Activated naive CD4-positive, alpha-beta T cell treated with anti-CD3 and anti-CD28 coated beads, Interleukin-2, amount 50 U/mL, for 72 hours (primary cell): ENCODE results near the gene TNS3. TPM values are rescaled to one million over a fixed set of nuclear protein-coding genes. Genes with fewer than 3 reads are reported as not detected.

Experiments
- ATAC-seq, 2 donors: fragments of 150-1000 bp; cut with Tn5 transposase; 2 replicates each; pipeline ENCODE4 v1.10.0; 2021; ENCODE audit warnings: mild to moderate bottlenecking in 2 of 2, moderate library complexity in 2 of 2
- DNase-seq, 2 donors: peaks; one replicate each; pipeline ENCODE4 v3.0.0; 2021 to 2022; ENCODE audit warnings: low spot score in 2 of 2
- H3K27ac Mint-ChIP-seq, 2 donors: one replicate each; pipeline ENCODE4 v1.8.0; 2022; ENCODE audit warnings: mild to moderate bottlenecking in 2 of 2, mixed read lengths in 2 of 2
- H3K36me3 Mint-ChIP-seq, 2 donors: one replicate each; pipeline ENCODE4 v1.8.0; 2022; ENCODE audit warnings: mixed read lengths in 2 of 2
- H3K9me3 Mint-ChIP-seq, 2 donors: one replicate each; pipeline ENCODE4 v1.8.0; 2022; ENCODE audit warnings: mixed read lengths in 2 of 2
- total RNA-seq, 2 donors: library from RNA; stranded (reverse); gene quantifications; one replicate each; pipeline ENCODE4 v1.2.3, GENCODE V29; 2022

Gene TNS3
- total RNA-seq, 2 donors from 2014 or later = 0.23 to 1.7 TPM

DNA sequence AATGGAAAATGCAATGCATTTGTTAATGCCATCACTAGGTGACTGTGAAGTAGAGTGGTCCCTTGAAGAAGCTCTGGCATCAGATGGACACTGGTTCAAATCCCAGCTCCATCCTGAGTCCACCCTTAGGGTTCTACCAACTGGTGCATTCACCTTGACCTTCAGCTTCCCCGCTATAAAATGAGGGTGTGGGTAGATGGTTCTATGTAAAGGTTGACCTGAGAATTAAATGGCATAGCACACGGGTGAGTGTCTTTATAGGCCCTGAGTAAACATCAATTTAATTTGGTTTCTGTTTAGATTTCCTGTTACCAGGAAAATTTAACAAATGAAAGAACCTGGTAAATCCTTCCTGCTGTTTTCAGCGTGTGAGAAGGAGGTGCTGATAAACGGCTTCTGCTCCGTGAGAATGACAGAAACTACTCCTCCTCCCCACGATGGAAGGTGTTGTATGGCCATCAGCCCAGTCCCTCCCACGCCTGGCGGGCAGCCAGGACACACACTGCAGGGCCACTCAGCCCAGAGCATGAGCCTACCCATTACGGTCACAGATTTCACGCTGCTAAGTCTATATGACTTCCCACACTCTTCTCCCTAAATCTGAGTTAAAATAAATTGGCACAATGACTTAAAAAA is 210.1 kb downstream of the TNS3 start:
- no peaks in the 10 kb centered on the region for H3K36me3 Mint-ChIP-seq
- DNase-seq = no peak
- H3K27ac Mint-ChIP-seq = no peak overlapping the region

DNA sequence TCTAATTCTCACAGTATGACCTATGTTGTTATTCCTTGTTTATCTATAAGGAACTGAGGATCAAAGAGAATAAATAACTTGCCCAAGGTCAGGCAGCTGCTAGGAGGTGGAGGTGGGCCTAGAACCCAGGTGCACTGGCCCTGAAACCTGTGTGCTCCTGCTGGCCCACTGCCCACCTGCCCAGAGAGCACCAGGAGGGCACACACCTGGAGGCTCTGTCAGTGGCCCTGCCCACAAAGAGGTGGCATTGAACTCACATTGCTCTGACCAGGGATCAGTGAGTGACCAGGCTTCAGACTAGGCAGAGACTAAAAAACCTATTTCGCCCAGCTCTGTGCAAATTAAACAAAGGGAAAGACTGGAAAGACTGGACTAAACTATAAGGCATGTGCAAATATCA is 210.6 kb downstream of the TNS3 start:
- H3K27ac Mint-ChIP-seq = no peak overlapping the region

More for the DNA sequence above, 210.1 kb downstream of the TNS3 start:
- no peaks in the 10 kb centered on the region for H3K9me3 Mint-ChIP-seq
- ATAC-seq = no peak

DNA sequence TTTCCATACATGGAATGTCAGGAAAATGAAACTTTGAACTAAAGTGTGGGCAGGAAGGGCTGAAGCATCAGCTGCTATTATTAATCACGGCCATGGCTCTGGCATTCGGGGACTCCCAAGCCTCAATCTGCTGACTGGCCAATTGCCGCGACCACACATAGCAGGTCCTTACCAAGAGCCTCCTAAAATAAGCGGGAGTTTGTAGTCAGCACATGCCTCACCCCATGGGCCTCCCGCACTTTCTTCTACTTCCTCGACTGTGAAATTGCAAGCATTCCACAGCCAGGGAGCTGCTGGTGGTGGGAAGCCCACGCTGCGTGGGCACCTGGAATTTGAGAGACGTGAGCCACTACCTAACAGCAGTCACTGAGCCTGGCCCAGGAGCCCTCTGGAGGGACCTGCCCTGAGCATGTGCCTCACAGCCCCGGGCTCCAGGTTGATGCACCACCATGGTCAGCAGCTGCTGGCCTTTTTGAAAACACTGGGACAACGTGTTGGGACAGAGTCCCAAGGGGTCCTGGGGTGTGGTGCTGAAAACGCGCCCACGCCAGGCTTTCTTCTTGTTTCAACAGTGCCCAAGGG is 211.4 kb downstream of the TNS3 start:
- no peak overlapping the region for H3K27ac Mint-ChIP-seq
- no peak for ATAC-seq
- no peaks in the 10 kb centered on the region for H3K9me3 Mint-ChIP-seq
- no peak for DNase-seq
- H3K36me3 Mint-ChIP-seq = no peaks in the 10 kb centered on the region

More for the DNA sequence above, 210.6 kb downstream of the TNS3 start:
- DNase-seq (no peak), ATAC-seq (no peak)
- Mint-ChIP-seq H3K9me3 (no peaks in the 10 kb centered on the region), H3K36me3 (no peaks in the 10 kb centered on the region)

DNA sequence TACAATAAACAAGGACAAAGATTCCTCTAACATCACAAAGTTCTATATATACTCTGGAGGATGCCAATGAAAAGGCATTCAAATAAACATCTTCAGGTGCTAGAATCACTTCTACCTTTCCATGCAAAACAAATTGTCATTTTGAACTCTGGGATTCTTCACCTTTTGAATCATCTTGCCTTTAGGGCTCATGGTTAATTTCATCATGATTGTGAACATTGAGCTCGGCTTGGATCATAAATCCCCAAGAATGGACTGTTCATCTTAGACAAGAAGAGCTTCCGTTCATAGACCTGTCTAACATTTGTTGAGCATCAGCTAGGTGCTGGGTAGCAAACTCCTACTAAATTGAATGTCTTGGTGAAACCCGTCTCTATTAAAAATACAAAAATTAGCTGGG is 212.2 kb downstream of the TNS3 start:
- Mint-ChIP-seq H3K9me3 (no peaks in the 10 kb centered on the region), H3K27ac (no peak overlapping the region), H3K36me3 (no peaks in the 10 kb centered on the region)
- no peak for ATAC-seq
- no peak for DNase-seq

DNA sequence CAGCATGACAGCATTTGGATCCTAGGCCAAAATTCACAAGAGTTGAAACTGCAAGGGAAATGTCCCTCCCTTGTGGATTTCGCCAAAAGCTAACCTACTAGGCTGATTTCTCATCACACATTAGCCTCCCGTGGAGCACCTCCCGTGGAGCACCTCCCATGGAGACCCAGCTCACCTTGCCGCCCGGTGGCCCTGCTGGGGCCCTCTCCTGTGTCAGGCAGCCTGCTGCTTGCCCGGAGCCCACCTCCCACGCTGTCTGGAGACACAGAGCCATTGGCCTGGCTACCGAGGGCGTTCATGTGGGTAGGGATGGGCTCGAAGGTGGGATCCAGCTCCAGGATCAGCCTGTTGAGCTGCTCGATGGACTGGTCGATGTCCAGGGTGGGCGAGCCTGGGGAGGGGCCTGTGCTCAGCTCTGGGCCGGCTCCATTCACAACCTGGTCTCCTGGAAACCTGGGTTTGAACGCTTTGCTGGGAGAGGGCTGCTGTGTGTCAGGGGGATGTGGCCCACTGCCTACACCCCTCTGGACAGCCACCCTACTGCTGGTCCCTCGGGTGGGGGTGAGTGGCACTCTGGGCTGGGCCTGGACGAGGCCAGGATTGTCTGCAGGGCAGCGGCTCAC is 213.6 kb downstream of the TNS3 start:
- Mint-ChIP-seq H3K9me3 (no peaks in the 10 kb centered on the region), H3K27ac (no peak overlapping the region), H3K36me3 (no peaks in the 10 kb centered on the region)
- no peak for ATAC-seq
- no peak for DNase-seq

- no peaks in the 10 kb centered on the region for H3K9me3 Mint-ChIP-seq
- no peaks in the 10 kb centered on the region for H3K36me3 Mint-ChIP-seq
- no peak for ATAC-seq
- H3K27ac Mint-ChIP-seq = no peak overlapping the region
- no peak for DNase-seq
Observed at GRCh38 chr7:47367369-47367768, 214.5 kb downstream of the TNS3 start.

GRCh38 chr7:47366960-47367359 is 215.0 kb downstream of the TNS3 start:
- no peaks in the 10 kb centered on the region for H3K36me3 Mint-ChIP-seq
- ATAC-seq = no peak

GRCh38 chr7:47366211-47366610 is 215.7 kb downstream of the TNS3 start:
- Mint-ChIP-seq H3K36me3 (no peaks in the 10 kb centered on the region), H3K27ac (no peak overlapping the region), H3K9me3 (peaks cover 0 to 4% of the 10 kb centered on the region in 2 donors)
- ATAC-seq (no peak), DNase-seq (no peak)

More at GRCh38 chr7:47366960-47367359, 215.0 kb downstream of the TNS3 start:
- Mint-ChIP-seq H3K9me3 (no peaks in the 10 kb centered on the region), H3K27ac (no peak overlapping the region)
- no peak for DNase-seq

GRCh38 chr7:47362984-47363383 is 218.9 kb downstream of the TNS3 start:
- peaks cover 0 to 4% of the 10 kb centered on the region in 2 donors for H3K9me3 Mint-ChIP-seq
- DNase-seq = no peak
- no peak overlapping the region for H3K27ac Mint-ChIP-seq
- no peak for ATAC-seq
- no peaks in the 10 kb centered on the region for H3K36me3 Mint-ChIP-seq

GRCh38 chr7:47361746-47362215 is 220.1 kb downstream of the TNS3 start:
- Mint-ChIP-seq H3K9me3 (peaks cover 0 to 4% of the 10 kb centered on the region in 2 donors), H3K36me3 (no peaks in the 10 kb centered on the region), H3K27ac (no peak overlapping the region)
- ATAC-seq (peak; percentile 72 to 92), DNase-seq (peak in 1 of 2 donors; percentile 42)

- no peak overlapping the region for H3K27ac Mint-ChIP-seq
- ATAC-seq (peak in 1 of 2 donors; percentile 2), DNase-seq (no peak)
- peaks cover 0 to 4% of the 10 kb centered on the region in 2 donors for H3K9me3 Mint-ChIP-seq
- no peaks in the 10 kb centered on the region for H3K36me3 Mint-ChIP-seq
Observed at GRCh38 chr7:47361236-47361635, 220.7 kb downstream of the TNS3 start.

- ATAC-seq = no peak
- no peak for DNase-seq
- H3K9me3 Mint-ChIP-seq = peaks cover 0 to 4% of the 10 kb centered on the region in 2 donors
- H3K36me3 Mint-ChIP-seq = no peaks in the 10 kb centered on the region
- H3K27ac Mint-ChIP-seq = no peak overlapping the region
Observed at GRCh38 chr7:47360301-47360900, 221.5 kb downstream of the TNS3 start.

- peaks cover 0 to 4% of the 10 kb centered on the region in 2 donors for H3K9me3 Mint-ChIP-seq
- no peaks in the 10 kb centered on the region for H3K36me3 Mint-ChIP-seq
- DNase-seq = no peak
- no peak for ATAC-seq
- H3K27ac Mint-ChIP-seq = no peak overlapping the region
Observed at GRCh38 chr7:47358944-47359588, 222.8 kb downstream of the TNS3 start.

DNA sequence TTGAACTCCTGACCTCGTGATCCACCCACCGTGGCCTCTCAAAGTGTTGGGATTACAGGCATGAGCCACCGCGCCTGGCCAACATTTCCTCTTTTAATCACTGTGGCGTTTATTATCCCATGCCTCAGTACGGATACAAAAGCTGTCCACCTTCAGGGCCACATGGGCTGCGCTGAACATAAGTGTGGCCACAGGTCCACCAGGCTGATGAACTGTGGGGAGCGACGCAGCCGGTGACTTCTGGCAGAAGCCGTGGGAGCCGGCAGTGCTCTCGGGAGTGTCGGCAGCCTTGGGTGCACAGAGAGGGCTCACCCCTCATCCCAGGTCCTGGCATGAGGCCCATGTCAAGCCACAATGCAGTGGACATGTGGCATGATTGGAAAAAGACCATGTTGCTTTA is 223.6 kb downstream of the TNS3 start:
- ATAC-seq = no peak
- Mint-ChIP-seq H3K9me3 (peaks cover 0 to 4% of the 10 kb centered on the region in 2 donors), H3K36me3 (no peaks in the 10 kb centered on the region), H3K27ac (no peak overlapping the region)
- DNase-seq = no peak

- H3K36me3 Mint-ChIP-seq = no peaks in the 10 kb centered on the region
- ATAC-seq (no peak), DNase-seq (no peak)
- H3K27ac Mint-ChIP-seq = no peak overlapping the region
- peaks cover 0 to 4% of the 10 kb centered on the region in 2 donors for H3K9me3 Mint-ChIP-seq
Observed at GRCh38 chr7:47357863-47358262, 224.0 kb downstream of the TNS3 start.

DNA sequence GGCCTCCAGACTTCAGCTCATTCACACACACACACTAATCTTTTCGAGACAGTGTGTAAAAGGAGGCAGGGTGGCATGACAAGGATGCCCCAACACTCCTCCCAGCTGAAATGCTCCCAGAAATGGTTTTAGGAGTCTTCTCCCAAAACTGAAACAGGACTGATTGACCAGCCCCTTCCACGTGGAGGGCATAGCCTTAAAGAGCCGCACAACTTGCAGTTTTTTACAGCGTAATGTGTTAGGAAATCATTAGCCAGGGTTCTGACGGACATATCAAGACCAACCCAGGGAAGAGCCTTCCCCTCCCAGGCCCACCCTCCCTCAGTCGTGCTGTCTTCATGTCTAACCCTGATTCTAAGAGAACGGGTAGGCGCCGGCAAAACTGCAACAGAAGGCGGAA is 224.6 kb downstream of the TNS3 start:
- Mint-ChIP-seq H3K9me3 (peaks cover 0 to 4% of the 10 kb centered on the region in 2 donors), H3K36me3 (no peaks in the 10 kb centered on the region), H3K27ac (no peak overlapping the region)
- DNase-seq (no peak), ATAC-seq (no peak)

GRCh38 chr7:47356261-47356660 is 225.7 kb downstream of the TNS3 start:
- Mint-ChIP-seq H3K27ac (peak overlapping the region in 1 of 2 donors; percentile 12), H3K36me3 (no peaks in the 10 kb centered on the region), H3K9me3 (no peaks in the 10 kb centered on the region)
- ATAC-seq = no peak
- DNase-seq = no peak
